ENCODE results near the gene MPIG6B.

MPIG6B gene

GRCh38 chr6:31768363-31769257, 45.4 kb downstream of the MPIG6B start:
- no peak for DNase-seq (ENCODE audit: low spot score)

- DNase-seq (ENCODE audit: low spot score) = peak; percentile 74
Measured at GRCh38 chr6:31769684-31770371, 46.7 kb downstream of the MPIG6B start.

GRCh38 chr6:31770860-31771259, 47.7 kb downstream of the MPIG6B start:
- DNase-seq (ENCODE audit: low spot score) = no peak

- DNase-seq (ENCODE audit: low spot score) = no peak
Measured at GRCh38 chr6:31771992-31772358, 48.8 kb downstream of the MPIG6B start.

GRCh38 chr6:31775184-31775583, 52.0 kb downstream of the MPIG6B start:
- peak; percentile 35 for DNase-seq (ENCODE audit: low spot score)

GRCh38 chr6:31775633-31776484, 52.7 kb downstream of the MPIG6B start:
- no peak for DNase-seq (ENCODE audit: low spot score)

Measured in kidney tubule cell (primary cell).